ENCODE measurements around the gene MYBBP1A.

GRCh38 chr17:4597975-4598374 is 42.8 kb upstream of the MYBBP1A start:
- TF ChIP-seq POLR2A (IDR thresholded peaks at IDR 0.05; ENCODE audit: extremely low read depth, insufficient read length): no peak
- TF ChIP-seq CTCF (IDR thresholded peaks at IDR 0.05; ENCODE audit: low read depth, low read length): no peak

All from NB4 (cell line).